Ishikawa (cell line): ENCODE data around the gene IFNGR2.

Experiments used
- CEBPB ChIP-seq: IDR thresholded peaks from 2 replicates; pipeline ENCODE4 v1.6.1; 2012
- CREB1 ChIP-seq: IDR thresholded peaks from 2 replicates; pipeline ENCODE4 v1.6.1; 2012; ENCODE audit warnings: low read depth
- EGR1 ChIP-seq: IDR thresholded peaks from 2 replicates; pipeline ENCODE4 v1.6.1; 2012
- EP300 ChIP-seq: IDR thresholded peaks from 2 replicates; pipeline ENCODE4 v1.6.1; 2012; ENCODE audit warnings: borderline replicate concordance
- FOXM1 ChIP-seq: IDR thresholded peaks from 2 replicates; pipeline ENCODE4 v1.6.1; 2012; ENCODE audit warnings: low read depth, borderline replicate concordance
- MAX ChIP-seq: IDR thresholded peaks from 2 replicates; pipeline ENCODE4 v1.6.1; 2012
- NFIC ChIP-seq: IDR thresholded peaks from 2 replicates; pipeline ENCODE4 v1.6.1; 2012
- RAD21 ChIP-seq: IDR thresholded peaks from 2 replicates; pipeline ENCODE4 v1.6.1; 2012; ENCODE audit warnings: low read depth
- REST ChIP-seq: IDR thresholded peaks from 2 replicates; pipeline ENCODE4 v1.6.1; 2012; ENCODE audit warnings: low read depth, mild to moderate bottlenecking
- TAF1 ChIP-seq: IDR thresholded peaks from 2 replicates; pipeline ENCODE4 v1.6.1; 2012; ENCODE audit warnings: low read depth, mild to moderate bottlenecking
- TCF12 ChIP-seq: IDR thresholded peaks from 2 replicates; pipeline ENCODE4 v1.6.1; 2012; ENCODE audit warnings: low read depth
- TEAD4 ChIP-seq: IDR thresholded peaks from 2 replicates; pipeline ENCODE4 v1.6.1; 2012
- YY1 ChIP-seq: IDR thresholded peaks from 2 replicates; pipeline ENCODE4 v1.6.1; 2012; ENCODE audit warnings: low read depth
- ZBTB7A ChIP-seq: IDR thresholded peaks from 2 replicates; pipeline ENCODE4 v1.6.1; 2012; ENCODE audit warnings: low read depth
- TF ChIP-seq, protein P1 (sequence below): IDR thresholded peaks from 2 replicates; pipeline ENCODE4 v1.6.1; 2012

The IFNGR2 gene

GRCh38 chr21:33378081-33378480 lies 25.1 kb upstream of the IFNGR2 start:
- no peak for TF ChIP-seq CREB1

DNA sequence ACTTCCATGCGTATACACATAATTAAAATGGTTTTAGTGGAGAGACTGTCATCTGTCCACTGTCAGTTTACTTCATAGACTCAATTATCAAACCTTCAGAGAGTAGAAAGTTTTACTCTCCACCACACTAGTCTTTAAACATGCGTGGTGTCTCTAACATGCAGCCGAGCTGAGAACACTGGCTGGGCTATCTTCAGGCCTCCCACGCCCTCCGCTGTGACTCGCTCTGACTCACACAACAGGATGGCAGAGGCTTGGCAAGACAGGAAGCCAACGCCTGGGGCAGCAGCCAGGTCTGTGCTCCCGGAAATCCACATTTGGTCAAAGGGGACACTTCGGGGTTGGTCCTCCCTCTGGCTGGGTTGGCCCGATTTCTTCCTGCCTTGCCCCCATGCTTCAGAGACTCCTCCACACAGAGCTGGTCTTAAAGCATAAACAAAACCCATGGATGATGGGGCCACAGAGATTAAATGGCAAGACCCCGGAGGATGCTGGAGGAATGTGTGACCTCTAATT lies 22.7 kb upstream of the IFNGR2 start:
- TF ChIP-seq EGR1 (peak; percentile 79), EP300 (peak; percentile 14; the same call in 1 of the 2 replicates), MAX (peak; percentile 55), TCF12 (peak; percentile 53; the same call in 1 of the 2 replicates), CREB1 (no peak)

- TF ChIP-seq REST (no peak), CEBPB (no peak), ZBTB7A (no peak), EGR1 (no peak), CREB1 (no peak), RAD21 (no peak)
- TF ChIP-seq, protein P1, sequence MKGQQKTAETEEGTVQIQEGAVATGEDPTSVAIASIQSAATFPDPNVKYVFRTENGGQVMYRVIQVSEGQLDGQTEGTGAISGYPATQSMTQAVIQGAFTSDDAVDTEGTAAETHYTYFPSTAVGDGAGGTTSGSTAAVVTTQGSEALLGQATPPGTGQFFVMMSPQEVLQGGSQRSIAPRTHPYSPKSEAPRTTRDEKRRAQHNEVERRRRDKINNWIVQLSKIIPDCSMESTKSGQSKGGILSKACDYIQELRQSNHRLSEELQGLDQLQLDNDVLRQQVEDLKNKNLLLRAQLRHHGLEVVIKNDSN: peak; percentile 63
Observed at GRCh38 chr21:33383056-33383888, 19.9 kb upstream of the IFNGR2 start.

- TF ChIP-seq TAF1 (no peak), YY1 (no peak), EGR1 (no peak), TEAD4 (no peak), RAD21 (no peak), TCF12 (no peak), EP300 (no peak), FOXM1 (no peak)
Observed at GRCh38 chr21:33384841-33385331, 18.3 kb upstream of the IFNGR2 start.

DNA sequence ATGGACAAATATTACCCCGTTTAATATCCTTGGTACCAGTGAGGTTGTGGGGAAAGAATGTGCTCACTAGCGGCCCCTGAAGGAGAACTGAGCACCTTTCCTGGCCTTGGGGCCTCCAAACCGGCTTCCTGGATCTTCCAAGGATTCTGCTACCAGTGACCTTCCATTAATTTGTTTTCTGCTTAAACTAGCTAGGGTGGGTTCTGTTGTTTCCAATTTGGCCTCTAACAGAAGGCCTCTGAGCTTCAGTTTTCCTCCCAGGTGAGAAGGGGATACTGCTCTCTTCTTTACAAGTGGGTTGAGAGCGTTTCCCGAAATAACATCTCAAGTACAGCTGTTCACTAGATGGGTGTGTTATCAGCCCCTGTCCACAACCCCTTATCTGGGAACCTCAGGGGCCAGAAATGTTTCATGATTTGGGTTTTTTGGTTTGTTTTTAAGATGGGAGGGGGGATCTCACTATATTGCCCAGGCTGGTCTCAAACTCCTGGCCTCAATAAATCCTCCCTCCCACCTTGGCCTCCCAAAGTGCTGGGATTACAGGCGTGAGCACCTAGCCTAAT lies 16.9 kb upstream of the IFNGR2 start:
- TF ChIP-seq REST: no peak
- TF ChIP-seq, protein P1: no peak
- TF ChIP-seq NFIC: no peak
- no peak for TF ChIP-seq EP300

GRCh38 chr21:33387294-33387693 lies 15.9 kb upstream of the IFNGR2 start:
- TF ChIP-seq TEAD4 (no peak), EP300 (no peak), MAX (no peak), YY1 (no peak), CREB1 (no peak), TCF12 (no peak), ZBTB7A (no peak), TAF1 (no peak), NFIC (no peak), EGR1 (no peak), REST (no peak), RAD21 (no peak), FOXM1 (no peak), CEBPB (no peak)
- TF ChIP-seq, protein P1: no peak
